SK-N-MC (cell line): ENCODE measurements around the gene TBX21.
A peak's percentile ranks its signal among the peaks of the same experiment; 100 is the strongest.

Experiments used
- DNase-seq: peaks from one replicate; pipeline ENCODE4 v3.0.0-alpha.2; 2011; ENCODE audit warnings: low read depth, low spot score
- H3K27ac ChIP-seq: fragments of 200-600 bp; sonication (generic); 2 replicates; pipeline ENCODE4 v1.5.1; 2016; ENCODE audit warnings: mixed run types
- H3K36me3 ChIP-seq: fragments of 200-600 bp; sonication (generic); 2 replicates; pipeline ENCODE4 v1.6.1; 2017; ENCODE audit warnings: antibody characterized with exemption, low read length, mixed read lengths; ENCODE audit not compliant: insufficient read depth
- H3K4me3 ChIP-seq: fragments of 200-600 bp; sonication (generic); 2 replicates; pipeline ENCODE4 v1.5.1; 2016
- H3K9ac ChIP-seq: fragments of 200-600 bp; sonication (generic); 2 replicates; pipeline ENCODE4 v1.8.0; 2017; ENCODE audit warnings: mixed run types, mixed read lengths; ENCODE audit not compliant: insufficient read length
- H3K9me3 ChIP-seq: fragments of 200-600 bp; sonication (generic); 2 replicates; pipeline ENCODE4 v1.6.1; 2017; ENCODE audit warnings: low read depth, mild to moderate bottlenecking, antibody characterized with exemption, low read length, moderate library complexity, mixed read lengths
- EZH2 ChIP-seq: fragments of 200-600 bp; sonication (generic); IDR thresholded peaks from one replicate; pipeline ENCODE4 v1.6.1; 2017; ENCODE audit warnings: antibody characterized with exemption
- FOXP2 ChIP-seq: optimal IDR thresholded peaks from 2 replicates; pipeline ENCODE3; 2011; ENCODE audit warnings: mild to moderate bottlenecking, moderate library complexity; ENCODE audit not compliant: insufficient read depth; ENCODE audit errors: extremely low read length, control extremely low read depth
- POLR2AphosphoS5 ChIP-seq: IDR thresholded peaks from 2 replicates; pipeline ENCODE4 v1.6.1; 2012; ENCODE audit warnings: mild to moderate bottlenecking, low read depth, low read length, borderline replicate concordance

Gene TBX21

GRCh38 chr17:47692137-47692894 lies 40.7 kb upstream of the TBX21 start:
- Histone ChIP-seq H3K36me3 (no peaks in the 10 kb centered on the region), H3K27ac (peak overlapping the region; percentile 54; the same call in 1 of the 2 replicates), H3K4me3 (no peak overlapping the region), H3K9ac (no peak overlapping the region), H3K9me3 (no peaks in the 10 kb centered on the region)
- no peak for TF ChIP-seq POLR2AphosphoS5
- TF ChIP-seq FOXP2, result no peak
- no peak for DNase-seq

- Histone ChIP-seq H3K4me3 (peak overlapping the region; percentile 79), H3K9ac (peak overlapping the region; percentile 48), H3K36me3 (no peaks in the 10 kb centered on the region), H3K9me3 (no peaks in the 10 kb centered on the region), H3K27ac (peak overlapping the region; percentile 82)
- no peak for DNase-seq
- TF ChIP-seq POLR2AphosphoS5 (no peak), FOXP2 (peak; percentile 78)
These were observed 39.9 kb upstream of the TBX21 start for GRCh38 chr17:47692895-47693730.

DNA sequence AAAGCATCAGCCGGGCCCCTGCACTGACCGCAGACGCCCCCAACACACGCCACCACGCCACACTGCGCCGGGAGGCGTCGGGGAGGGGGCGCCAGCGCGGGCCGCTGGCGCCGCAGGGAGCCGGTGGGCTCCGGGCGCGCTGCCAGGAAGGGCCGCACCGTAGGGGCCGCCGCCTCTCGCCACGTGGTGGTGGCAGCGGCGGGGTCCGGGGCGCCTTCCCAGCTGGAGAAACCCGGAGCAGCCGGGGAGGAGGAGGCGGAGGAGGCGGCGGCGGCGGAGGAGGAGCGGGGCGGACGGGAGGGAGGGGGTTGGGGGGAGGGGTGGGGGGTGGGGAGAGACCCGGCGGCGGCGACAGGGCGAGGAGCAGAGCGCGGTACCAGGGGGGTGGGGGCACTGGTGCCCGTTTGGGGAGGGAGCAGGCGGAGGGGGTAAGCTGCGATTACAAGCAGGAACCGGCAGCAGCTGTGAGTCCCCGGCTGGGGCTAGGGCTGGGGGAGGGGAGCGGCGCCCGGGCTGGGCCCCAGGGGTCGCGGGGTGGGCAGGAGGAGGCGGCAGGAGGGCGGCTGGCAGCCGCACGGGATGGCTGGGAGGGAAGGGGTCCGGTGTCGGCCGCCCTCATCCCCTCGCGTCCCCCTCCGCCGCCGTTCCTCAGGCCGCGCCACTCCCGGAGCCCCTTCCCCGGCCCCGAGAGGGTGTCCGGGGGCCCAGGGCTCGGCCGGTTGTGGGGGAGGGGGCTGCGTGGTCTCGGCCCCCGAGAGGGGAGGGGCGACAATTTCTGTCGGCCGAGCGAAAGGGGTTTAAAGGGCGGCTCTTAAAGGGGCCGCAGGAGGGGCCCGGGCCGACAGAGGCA lies 39.1 kb upstream of the TBX21 start, which contains the start of gene TBKBP1:
Gene TBKBP1 (plus strand): TSS at position 431 of the 850 bp plus-strand sequence. CDS start 1,952 bp downstream, outside the sequence.
- TF ChIP-seq EZH2 (no peak), POLR2AphosphoS5 (0 out of 2 replicates have a peak, but pooled peaks have one; percentile 18), FOXP2 (no peak)
- Histone ChIP-seq H3K27ac (peak within 1 kb of the TSS; percentile 82), H3K9me3 (no peaks in the 10 kb centered on the region), H3K4me3 (peak within 1 kb of the TSS; percentile 79), H3K9ac (peak within 1 kb of the TSS; percentile 78), H3K36me3 (no peaks in the 10 kb centered on the region; the same call in 1 of the 2 replicates)
- DNase-seq, result no peak

DNA sequence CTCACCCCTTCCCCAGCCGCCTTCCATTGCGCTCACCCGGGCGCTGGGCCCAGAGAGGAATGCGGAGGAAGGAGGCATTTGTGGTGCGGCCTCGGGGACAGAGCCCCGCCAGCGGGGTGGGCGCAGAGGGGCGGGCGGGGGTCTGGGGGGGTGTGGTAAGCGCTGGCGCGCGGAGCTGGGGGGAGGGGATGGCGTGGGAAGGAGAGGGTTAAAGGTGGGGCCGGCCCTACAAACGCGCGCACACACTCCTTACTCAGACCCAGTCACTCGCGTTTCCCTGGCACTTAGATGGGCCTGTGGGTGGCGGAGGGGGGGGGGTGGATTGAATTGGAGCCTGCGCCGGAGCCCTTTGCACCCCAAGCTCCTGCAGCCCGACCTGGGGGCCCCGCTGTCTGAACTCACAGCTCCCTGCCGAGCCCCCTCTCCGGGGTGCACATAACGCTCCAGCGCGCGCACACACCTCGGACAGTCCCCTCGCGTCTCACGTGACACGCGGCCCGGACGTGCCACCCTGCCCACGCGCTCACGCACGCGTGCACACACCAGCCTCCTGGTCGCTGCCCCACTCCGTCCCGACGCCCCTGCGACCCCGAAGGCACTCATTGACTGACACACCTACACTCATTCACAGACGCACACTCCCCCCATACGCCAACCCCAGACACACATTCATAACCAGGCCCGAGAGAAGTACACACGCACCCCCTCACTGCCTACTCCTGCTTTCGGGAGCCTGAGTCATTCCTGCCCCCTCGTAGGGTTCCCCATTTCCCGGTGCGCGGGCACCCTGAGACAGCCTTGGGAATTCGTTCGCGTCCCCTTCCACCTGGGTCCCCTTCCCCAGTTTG lies 38.2 kb upstream of the TBX21 start:
- DNase-seq, result no peak
- Histone ChIP-seq H3K27ac (peak overlapping the region; percentile 71), H3K9ac (peak overlapping the region; percentile 78), H3K36me3 (peaks cover 6% of the 10 kb centered on the region; the same call in 1 of the 2 replicates), H3K9me3 (no peaks in the 10 kb centered on the region), H3K4me3 (peak overlapping the region; percentile 79)
- TF ChIP-seq POLR2AphosphoS5, result no peak; the same call in 1 of the 2 replicates
- TF ChIP-seq FOXP2, result no peak
- TF ChIP-seq EZH2, result no peak

- Histone ChIP-seq H3K27ac (peak overlapping the region; percentile 51; the same call in 1 of the 2 replicates), H3K9me3 (no peaks in the 10 kb centered on the region), H3K9ac (peak overlapping the region; percentile 78), H3K4me3 (peak overlapping the region; percentile 79), H3K36me3 (peaks cover 10% of the 10 kb centered on the region; the same call in 1 of the 2 replicates)
- no peak for TF ChIP-seq EZH2
- TF ChIP-seq POLR2AphosphoS5, result peak; percentile 57; the same call in 1 of the 2 replicates
- DNase-seq, result no peak
These were observed 37.3 kb upstream of the TBX21 start for GRCh38 chr17:47695429-47696376.

- no peak for DNase-seq
- Histone ChIP-seq H3K9me3 (no peaks in the 10 kb centered on the region), H3K9ac (no peak overlapping the region), H3K27ac (no peak overlapping the region), H3K36me3 (peaks cover 12% of the 10 kb centered on the region; the same call in 1 of the 2 replicates), H3K4me3 (no peak overlapping the region)
- no peak for TF ChIP-seq POLR2AphosphoS5
- no peak for TF ChIP-seq EZH2
- no peak for TF ChIP-seq FOXP2
These were observed 36.1 kb upstream of the TBX21 start for GRCh38 chr17:47696717-47697642.
